Stimulated activated CD4-positive, alpha-beta T cell treated with anti-CD3 and anti-CD28 coated beads, Interleukin-15, amount 100 ng/mL, for 24 hours (primary cell): Measurements from ENCODE around the gene ABAT.
"Not testable (repeated sequence)": the region's sequence is repeated elsewhere in the genome, so short reads cannot be mapped to it uniquely, and the experiment has no call there.

Source experiments
- DNase-seq: peaks from one replicate; pipeline ENCODE4 v3.0.0-alpha.2; 2020

ABAT gene

DNA sequence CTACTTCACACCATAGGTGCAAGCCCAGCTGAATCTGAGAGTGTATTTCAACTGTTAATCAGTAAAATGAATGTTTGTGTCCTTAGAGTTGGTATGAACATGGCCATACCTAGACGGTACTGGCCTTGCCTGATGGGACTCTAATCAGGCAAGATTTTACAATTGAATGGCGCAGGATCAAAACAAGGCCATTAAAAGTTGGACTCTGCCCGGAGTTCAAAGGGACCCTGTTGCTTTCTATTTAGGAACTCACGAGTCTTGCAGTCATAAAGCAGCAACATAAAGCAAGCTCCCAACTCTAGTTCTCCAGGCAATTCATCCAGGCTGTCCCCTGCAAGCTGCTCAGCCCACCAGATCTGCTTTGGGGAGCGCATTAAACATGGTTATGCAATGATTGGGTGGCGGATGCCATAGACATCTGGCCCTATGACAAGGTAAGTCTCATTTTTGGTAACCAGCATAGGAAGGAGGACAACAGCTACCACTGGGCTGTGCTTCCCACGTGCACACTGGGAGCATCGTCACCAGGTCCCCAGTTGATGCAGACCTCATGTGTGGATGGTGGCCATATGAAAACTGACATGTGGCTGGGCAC, 114.3 kb downstream of the ABAT start:
- DNase-seq = no peak

DNA sequence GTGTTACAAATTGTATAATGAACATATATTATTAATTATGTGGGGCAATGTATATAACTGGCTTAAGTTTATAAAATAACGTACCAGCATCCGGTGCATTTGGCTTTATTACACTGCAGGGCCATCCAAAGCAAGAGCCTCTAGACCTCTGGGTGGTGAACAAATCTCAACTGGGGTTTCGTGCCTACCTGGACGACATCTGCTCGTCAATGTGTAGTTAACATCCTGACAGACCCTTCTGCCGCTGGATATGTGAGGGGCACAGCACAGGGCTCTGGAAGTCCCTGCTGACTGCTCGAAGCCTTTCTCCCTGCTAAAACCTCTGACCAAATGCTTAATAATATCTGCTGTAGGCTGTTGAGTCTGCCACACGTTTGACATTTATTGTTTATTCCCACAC, 120.7 kb downstream of the ABAT start:
- DNase-seq = no peak

DNA sequence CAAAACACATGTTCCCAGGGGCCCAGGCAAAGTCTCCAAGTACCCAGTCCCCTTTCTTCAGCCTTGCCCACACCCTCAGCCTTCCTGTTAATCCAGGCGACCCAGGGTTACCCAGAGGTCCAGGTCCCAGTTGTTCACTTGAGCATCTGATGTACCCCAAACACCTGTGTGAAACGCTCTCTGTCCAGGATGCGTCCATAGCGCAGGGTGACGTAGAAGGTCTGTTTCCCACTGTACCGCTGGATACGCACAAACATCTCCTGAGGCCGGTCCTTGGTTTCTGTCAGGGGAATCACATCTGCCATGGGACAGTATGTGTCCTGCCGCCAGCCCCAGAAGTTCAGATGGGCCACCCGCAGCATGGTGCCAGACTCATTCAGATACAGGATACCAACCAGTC, 121.4 kb downstream of the ABAT start:
- no peak for DNase-seq

DNA sequence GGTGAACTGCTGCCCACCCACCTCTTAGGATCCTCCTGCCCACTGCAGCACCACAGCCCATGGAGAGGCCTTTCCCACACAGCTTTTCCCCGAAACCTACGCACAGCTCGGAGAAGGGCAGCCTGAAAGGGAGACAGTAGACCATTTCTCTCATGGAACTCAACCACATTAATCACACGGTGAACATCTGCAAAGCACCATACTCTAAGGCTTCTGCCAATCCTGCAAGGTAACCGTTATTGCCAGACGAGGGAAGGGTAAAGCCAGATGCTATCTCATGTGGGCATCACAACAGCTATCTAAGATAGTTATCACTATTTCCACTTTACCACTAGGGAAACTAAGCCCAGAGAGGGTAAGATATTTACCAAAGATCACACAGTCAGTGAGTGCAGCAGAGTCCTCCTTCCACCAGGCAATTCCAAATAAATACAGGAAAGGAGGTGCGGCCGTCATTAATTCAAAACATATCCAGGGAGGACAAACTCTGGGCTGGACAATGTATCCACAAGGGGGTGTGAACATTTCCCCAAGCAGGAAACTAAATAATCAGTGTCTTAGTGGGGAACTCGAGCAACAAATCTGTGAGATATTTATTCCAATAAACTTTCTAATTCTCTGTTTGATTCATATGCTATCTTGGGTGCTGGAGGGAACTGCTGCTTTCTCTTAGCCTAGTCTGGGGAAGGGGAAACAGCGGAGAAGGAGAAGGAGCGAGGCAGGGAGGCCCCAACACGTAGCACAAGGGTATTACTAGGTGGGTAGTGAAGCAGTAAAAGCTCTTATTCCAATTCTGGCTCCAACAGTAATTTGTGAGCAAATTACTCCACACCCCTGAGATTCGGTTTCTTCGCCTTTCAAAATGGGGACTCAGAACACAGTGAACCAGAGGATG, 122.3 kb downstream of the ABAT start:
- no peak for DNase-seq

DNA sequence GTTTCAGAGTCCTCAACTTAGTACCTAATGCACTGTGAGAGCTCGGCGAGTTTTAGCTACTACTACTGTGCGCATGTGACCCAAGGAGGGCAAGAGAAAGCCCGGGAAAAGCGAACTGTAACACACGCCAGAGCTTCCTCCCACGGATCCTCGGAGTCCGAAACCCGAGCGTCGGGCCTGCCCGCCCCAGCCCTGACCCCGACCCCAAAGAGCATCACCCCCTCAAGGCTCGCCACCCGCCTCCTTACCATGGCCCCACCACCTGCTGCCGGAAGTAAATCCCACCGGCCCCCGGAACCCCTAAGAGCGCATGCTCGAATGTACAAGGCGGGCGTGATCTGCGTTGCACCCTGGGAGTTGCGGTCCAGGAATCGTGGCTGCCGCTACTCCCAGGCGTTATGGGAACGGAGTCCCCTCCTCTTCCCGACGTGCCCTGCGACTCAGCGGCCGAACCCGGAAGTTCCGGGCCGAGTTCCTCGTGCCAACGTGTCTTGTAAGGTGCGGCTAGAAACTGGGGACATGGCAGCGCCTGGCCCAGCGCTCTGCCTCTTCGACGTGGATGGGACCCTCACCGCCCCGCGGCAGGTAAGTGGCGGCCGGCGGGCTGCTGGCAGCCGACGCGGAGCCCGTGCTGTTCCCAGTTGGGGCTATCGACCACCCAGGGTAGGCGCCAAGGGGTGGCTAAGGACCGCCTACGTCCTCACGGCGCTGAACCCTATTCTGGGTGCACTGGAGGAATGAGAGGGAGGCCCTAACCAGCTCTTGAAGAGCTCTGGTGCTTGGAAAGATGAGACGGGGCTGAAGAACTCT, 123.2 kb downstream of the ABAT start, which contains the start of the genes PMM2 and TMEM186:
Gene PMM2 (plus strand): TSS at position 476 of the 810 bp plus-strand sequence. CDS start 44 bp downstream, at position 520.
Gene TMEM186 (minus strand): TSS at position 276 of the 810 bp plus-strand sequence. CDS start 25 bp downstream, at position 251.
- DNase-seq = peak; percentile 97

DNA sequence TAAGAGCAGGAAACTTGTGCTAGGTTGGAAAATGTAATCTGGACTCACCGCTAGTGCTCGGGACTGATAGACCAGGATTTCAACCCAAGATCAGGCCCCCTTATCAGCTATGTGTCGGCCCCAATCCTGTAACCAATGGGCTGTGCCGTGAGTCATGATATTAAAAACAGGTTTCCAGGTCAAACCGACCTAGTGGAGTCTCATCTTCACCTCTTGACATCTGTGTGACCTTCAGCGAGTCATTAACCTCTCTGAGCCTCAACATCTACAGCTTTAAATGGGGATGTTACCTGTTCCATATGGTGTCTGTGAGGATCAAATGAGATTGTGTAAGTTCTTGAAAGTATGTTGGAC, 123.7 kb downstream of the ABAT start:
- DNase-seq = no peak

DNA sequence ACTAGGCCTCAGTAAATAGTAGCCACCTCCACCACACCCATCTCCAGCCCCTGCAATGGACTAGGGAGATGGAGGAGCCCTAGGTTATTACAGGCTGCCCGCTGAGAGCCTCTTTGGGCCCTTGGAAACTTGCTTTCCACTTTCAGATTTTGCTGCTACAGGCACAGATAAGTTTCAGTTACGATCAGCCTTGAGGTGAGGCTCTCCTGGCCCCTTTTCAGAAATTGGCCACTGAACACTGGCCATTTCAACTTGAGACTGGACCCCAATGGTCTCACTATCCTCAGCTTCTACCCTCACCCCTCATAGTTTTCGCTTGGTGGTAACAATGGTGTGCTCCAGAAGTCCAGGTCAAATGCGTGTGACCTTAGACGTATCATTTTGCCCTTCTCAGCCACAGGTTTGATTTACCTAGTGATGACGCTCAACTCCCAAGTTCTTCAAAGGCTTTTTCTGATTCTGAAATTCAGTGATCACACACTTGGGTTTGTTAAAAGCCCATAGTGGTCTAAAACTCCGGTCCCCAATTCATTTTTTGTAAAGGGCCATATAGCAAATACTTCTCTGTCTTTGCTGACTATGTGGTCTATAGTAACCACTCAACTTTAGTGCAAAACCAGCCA, 124.2 kb downstream of the ABAT start:
- no peak for DNase-seq

DNA sequence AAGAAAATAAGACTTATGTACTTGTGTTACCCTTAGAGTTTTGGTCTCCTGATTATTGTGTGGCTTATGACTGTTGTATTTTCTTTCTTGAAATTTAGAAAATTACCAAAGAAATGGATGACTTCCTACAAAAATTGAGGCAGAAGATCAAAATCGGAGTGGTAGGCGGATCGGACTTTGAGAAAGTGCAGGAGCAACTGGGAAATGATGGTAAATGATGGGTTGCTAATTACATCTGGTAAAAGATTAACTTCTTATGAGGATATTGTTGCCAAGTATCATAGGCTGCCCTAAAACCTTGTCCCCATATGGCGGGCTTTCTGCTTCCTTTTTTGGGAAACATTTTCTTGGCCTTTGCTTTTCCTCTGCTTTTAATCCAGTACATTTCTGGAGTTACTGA, 127.3 kb downstream of the ABAT start:
- DNase-seq = no peak

DNA sequence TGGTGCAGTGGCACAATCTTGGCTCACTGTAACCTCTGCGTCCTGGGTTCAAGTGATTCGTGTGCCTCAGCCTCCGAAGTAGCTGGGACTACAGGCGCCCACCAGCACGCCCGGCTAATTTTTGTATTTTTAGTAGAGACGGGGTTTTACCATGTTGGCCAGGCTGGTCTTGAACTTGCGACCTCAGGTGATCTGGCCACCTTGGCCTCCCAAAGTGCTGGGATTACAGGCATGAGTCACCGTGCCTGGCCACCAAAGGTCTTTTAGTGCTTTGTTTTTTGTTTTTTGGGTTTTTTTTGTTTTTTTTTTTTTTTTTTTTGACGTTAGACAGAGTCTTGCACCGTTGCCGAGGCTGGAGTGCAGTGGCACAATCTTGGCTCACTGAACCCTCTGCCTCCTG, 129.3 kb downstream of the ABAT start:
- not testable (repeated sequence) for DNase-seq

DNA sequence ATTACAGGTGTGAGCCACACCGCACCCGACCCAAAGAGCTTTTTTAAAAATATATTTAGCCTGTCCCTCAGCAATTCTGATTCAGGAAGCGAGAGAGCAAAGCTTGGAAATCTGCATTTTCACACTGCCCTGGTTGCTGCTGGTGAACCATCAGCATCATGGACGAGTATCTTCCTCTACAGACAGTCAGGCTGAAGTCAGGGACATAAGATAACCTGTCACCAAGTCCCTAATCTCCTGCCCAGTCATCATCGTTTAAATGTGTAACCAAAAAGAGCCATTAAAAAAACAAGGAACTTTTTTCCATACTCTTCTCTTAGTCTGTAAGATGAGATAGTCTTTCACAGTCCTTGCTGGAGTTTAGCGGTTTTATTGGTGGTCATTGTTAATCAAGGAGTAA, 129.9 kb downstream of the ABAT start:
- no peak for DNase-seq

DNA sequence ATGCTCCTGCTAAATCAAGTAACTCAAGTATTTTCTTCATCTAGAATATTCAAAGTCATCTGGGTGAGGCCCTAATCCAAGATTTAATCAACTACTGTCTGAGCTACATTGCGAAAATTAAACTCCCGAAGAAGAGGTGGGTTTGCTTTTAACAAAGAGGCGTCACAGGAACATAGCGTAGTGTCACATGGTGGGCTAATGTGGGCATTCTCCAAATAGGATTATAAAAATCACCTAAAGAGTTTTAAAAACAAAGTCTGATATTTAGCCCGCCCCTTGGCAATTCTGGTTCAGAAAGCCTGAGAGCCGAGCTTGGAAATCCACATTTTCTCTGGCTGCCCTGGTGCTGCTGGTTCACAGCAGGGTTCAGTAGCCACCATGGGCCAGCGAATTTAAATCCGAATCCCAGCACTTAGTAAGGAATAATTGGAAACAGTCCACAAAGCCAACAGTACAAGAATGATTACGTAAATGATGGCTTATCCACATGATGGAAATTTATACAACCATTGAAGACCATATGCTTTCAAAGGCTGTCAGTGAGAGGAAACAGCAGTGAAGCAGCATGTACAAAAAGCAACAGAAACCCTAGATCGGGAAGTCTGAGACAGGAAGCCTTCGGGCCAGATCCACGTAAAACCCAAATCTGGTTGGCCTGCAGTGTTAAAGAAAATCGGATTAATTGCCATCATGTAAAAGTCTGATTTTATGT, 132.0 kb downstream of the ABAT start:
- no peak for DNase-seq

DNA sequence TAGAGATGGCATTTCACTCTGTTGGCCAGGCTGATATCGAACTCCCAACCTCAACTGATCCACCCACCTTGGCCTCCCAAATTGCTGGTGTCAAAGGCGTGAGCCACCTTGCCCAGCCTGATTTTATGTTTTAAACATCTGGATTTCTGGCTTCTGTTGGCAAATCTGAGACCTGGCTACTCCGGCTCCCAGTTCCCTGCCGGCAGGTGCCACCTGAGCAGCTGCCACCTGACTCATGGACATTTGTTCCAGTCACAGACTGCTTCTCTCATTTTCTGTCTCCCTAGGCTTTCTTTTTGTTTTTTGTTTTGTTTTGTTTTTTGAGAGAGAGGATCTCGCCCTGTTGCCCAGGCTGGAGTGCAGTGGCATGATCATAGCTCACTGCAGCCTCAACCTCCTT, 132.8 kb downstream of the ABAT start:
- DNase-seq = no peak

DNA sequence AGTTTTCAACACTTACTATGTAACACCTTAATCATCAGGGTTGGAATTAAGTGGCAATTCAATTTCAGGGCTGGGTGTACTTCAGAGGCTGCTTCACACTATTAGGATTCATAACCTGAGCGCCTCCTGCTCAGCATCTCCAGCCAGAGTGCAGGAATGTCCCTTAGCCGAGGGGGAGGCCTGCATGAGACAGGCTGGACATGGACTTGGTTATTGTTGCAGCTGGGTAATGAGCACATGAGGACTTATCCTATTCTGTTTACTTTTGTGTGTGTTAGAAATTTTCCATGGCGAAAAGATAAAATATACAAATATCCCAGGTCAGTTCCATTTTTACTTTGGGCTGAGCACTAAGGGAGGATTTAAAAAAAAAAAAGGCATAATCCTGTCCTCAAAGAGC, 133.6 kb downstream of the ABAT start:
- no peak for DNase-seq

DNA sequence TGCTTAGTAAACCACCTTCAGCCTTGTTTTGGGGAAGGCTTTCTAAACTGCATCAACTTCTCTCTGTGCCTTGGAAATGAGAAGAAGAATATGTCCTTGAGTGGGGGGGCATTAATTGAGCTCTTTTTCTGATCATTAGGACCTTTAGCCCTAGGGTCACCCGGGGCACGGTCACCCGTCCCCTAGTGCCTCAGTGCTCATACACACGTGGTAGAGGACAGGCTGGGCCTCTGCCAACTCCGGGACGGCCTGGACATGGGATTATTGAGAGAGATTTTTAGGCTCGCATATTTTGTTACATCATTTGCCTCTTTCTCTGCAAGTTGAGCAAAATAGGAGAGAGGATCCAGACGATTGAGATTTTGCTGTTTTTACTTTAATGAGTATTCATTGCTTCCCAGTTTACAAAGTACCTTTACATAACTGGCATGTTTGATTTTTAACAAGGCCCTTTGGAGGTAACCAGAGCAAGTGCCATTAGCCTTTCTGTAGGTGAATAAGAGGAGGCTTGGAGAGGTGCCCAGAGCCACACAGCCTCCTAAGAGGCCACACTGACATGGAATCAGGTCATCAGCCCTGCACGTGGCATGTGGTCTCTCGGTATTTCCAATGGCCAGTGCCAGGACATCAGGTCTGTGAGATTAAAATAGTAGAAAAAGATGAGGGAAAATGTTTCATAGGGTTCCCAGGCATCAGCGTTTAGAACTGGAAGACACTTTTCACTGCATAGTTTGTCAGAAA, 134.4 kb downstream of the ABAT start:
- no peak for DNase-seq

DNA sequence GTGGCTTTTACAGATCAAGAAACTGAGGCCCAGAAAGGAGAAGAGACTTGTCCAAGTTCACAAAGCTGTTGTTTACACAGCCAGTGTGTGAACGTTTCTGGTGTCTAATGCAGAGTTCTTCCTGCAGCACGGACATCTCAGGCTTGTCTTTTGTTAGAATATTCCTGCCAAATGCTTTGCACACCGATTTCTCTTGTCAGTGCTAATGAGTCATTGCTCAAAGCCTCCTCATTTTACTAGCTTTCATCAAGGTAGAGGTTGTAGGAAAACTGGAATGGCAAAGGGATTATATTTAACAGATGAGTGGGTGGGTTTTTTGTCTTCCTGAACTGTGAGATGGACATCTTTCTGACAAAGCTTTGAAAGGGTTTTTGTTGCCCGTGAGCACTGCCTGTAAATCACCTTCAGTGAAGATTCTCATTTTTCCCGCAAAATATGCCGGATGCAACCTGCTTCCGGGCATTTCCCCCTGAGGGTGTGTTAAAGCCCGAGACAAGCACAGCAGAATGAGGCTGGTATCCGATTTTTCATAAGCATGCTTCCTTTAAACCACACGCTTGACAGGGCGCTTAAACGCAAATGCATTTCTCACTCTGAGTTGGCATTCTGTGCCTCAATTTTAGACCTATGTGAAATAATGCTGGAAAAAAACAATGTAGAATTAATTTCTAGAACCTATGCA, 137.9 kb downstream of the ABAT start:
- DNase-seq = no peak

DNA sequence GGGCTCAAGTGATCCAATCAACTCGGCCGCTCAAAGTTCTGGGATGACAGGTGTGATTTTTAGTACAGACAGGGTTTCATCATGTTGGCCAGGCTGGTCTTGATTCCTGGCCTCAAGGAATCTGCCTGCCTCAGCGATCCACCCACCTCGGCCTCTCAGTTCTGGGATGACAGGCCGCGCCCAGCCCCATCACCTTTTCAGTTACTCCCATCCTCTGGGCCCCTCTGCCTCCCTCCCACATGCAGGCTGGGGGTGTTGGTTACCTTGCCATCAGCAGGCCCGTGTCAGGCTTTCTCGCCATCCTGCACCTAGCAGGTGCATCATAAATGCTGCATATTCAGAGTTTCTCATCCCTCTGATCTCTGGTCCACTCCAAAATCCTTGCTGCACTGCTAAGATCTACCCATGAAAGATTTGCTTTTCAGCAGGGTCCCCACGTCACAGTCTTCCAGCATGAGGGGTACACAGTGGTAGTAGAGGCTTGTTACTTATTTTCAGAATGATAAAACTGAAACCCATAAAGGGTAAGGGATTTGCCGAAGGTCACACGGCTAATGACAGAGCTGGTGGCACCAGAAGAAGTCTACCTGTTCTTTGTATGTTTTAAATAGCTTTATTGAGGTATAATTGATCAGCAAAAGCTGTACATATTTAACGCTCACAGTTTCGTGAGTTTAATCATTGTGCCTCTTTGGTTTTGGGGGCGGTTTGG, 139.8 kb downstream of the ABAT start:
- no peak for DNase-seq

DNA sequence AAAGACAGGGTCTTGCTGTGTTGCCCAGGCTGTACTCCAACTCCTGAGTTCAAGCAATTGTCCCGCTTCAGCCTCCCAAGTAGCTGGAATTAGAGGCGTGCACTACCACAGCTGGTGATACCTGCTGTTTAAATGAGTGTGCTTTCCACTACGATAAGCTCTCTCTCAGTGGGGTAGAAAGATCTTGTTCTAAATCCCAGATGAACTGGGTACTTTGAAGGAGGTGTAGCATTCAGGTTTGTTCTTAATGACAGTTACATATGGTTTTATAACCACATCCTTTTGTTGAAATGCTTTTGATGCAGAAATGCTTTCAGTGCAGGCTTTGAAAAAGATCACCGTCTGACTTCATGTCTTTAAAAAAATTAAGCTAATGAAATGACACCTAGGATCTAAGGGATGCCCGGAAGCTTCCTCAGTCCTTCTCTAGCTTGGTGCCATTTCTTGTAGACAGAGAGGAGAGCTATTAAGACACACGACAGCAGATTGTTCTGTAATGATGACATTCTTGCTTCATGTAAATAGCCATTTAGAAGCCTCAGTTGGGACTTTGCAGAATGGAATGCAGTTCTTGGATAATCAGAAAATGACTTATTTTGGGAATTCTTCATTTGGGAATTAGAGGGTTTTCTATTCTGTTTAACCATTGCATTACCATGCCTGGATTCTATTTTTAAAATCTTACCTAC, 142.7 kb downstream of the ABAT start:
- no peak for DNase-seq

DNA sequence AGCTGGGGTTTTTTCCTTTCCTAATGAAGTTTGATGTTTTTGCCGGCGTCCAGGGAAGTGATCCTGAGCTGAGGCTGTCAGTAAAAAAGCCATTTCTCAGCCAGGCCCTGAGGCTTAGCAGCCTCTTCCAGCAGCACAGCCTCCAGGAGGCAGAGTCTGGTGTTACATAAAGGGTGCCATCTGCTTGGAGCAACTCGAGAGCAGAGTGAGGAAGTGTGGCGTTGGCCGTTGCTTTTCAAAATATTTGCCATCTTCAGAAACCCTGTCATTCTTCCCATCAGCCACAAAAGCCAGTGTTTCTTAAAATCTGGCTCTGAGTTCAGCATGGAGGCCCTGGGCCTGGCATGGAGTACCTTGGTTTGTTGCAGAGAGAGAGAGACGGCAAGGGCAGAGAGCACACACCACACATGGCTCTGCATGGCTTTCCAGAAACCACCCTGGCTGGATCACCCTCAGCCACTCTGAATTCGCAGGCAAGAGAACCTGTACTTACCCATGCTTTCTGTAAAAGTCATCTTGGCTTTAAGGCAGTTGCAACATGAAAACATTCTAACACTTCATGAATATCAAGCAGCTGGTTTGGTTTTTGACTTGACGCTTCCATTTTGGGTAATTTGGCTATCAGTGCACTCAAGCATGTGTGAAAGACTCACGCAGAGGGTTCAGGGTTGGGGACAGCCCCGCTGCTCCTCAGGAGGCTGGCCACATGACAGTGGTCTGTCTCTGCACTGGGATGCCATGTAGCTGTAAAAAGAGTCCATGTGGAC, 144.3 kb downstream of the ABAT start:
- DNase-seq = no peak
